Activated CD8-positive, alpha-beta T cell treated with anti-CD3 and anti-CD28 coated beads, Interleukin-2, amount 10 ng/mL, durations not matched to agents 7 days and 5 days (primary cell): ENCODE measurements around the gene SIRPA. TPM values are rescaled to one million over a fixed set of nuclear protein-coding genes. Genes with fewer than 3 reads are reported as not detected.
A peak's percentile ranks its signal among the peaks of the same experiment; 100 is the strongest.

ENCODE experiments used
- ATAC-seq: fragments of 150-1000 bp; cut with Tn5 transposase; one replicate; pipeline ENCODE4 v1.10.0; 2021; ENCODE audit warnings: moderate library complexity
- CTCF ChIA-PET: fragments of 350-600 bp; sonication (Branson Sonifier 250); formaldehyde crosslinking; loops from one replicate; lab custom pipeline; 2021; ENCODE audit warnings: antibody characterized with exemption; lab: Charles Lee
- POLR2A ChIA-PET: fragments of 350-600 bp; sonication (Branson Sonifier 250); formaldehyde crosslinking; loops from one replicate; lab custom pipeline; 2021; ENCODE audit warnings: antibody characterized with exemption; lab: Charles Lee
- DNase-seq: peaks from one replicate; pipeline ENCODE4 v3.0.0-alpha.2; 2020
- H3K27ac Mint-ChIP-seq: one replicate; pipeline ENCODE4 v1.8.0; 2021; ENCODE audit warnings: mild to moderate bottlenecking, mixed read lengths
- H3K27me3 Mint-ChIP-seq: one replicate; pipeline ENCODE4 v1.8.0; 2021; ENCODE audit warnings: low read depth, mixed read lengths
- H3K36me3 Mint-ChIP-seq: one replicate; pipeline ENCODE4 v1.8.0; 2021; ENCODE audit warnings: low read depth, mixed read lengths
- H3K4me1 Mint-ChIP-seq: one replicate; pipeline ENCODE4 v1.8.0; 2021; ENCODE audit warnings: low read depth, mixed read lengths
- H3K4me3 Mint-ChIP-seq: one replicate; pipeline ENCODE4 v1.8.0; 2021; ENCODE audit warnings: mild to moderate bottlenecking, mixed read lengths
- H3K9me3 Mint-ChIP-seq: one replicate; pipeline ENCODE4 v1.8.0; 2022; ENCODE audit warnings: mixed read lengths; ENCODE audit not compliant: insufficient read depth
- total RNA-seq, 2 experiments: library from RNA; stranded (reverse); gene quantifications; one replicate each; pipeline ENCODE4 v1.2.3, GENCODE V29; 2021

SIRPA gene
- total RNA-seq, 2 experiments from 2014 or later = not detected

- Mint-ChIP-seq H3K27me3 (peaks cover 17% of the 10 kb centered on the region), H3K9me3 (no peaks in the 10 kb centered on the region), H3K36me3 (no peaks in the 10 kb centered on the region), H3K27ac (no peak overlapping the region), H3K4me1 (no peaks in the 10 kb centered on the region), H3K4me3 (no peak overlapping the region)
- DNase-seq = no peak
- ATAC-seq = no peak
- CTCF ChIA-PET = interaction anchor here (1.3 kb wide), 1 partner anchor 94 kb away, joined by 3 read pairs; no protein-coding TSS in a partner anchor
- POLR2A ChIA-PET = interaction anchor here (0.7 kb wide), 1 partner anchor 19 kb away, joined by 3 read pairs; no protein-coding TSS in a partner anchor
These were observed 24.2 kb upstream of the SIRPA start for GRCh38 chr20:1870792-1871550.

- Mint-ChIP-seq H3K27ac (no peak overlapping the region), H3K9me3 (no peaks in the 10 kb centered on the region), H3K27me3 (peaks cover 12% of the 10 kb centered on the region), H3K4me1 (no peaks in the 10 kb centered on the region), H3K4me3 (no peak overlapping the region), H3K36me3 (no peaks in the 10 kb centered on the region)
- ChIA-PET POLR2A (interaction anchor here (0.6 kb wide), 1 partner anchor 66 kb away, joined by 3 read pairs; no protein-coding TSS in a partner anchor), CTCF (interaction anchor here (1.3 kb wide), 1 partner anchor 95 kb away, joined by 3 read pairs; no protein-coding TSS in a partner anchor)
- no peak for ATAC-seq
- no peak for DNase-seq
These were observed 23.3 kb upstream of the SIRPA start for GRCh38 chr20:1871807-1872458.

DNA sequence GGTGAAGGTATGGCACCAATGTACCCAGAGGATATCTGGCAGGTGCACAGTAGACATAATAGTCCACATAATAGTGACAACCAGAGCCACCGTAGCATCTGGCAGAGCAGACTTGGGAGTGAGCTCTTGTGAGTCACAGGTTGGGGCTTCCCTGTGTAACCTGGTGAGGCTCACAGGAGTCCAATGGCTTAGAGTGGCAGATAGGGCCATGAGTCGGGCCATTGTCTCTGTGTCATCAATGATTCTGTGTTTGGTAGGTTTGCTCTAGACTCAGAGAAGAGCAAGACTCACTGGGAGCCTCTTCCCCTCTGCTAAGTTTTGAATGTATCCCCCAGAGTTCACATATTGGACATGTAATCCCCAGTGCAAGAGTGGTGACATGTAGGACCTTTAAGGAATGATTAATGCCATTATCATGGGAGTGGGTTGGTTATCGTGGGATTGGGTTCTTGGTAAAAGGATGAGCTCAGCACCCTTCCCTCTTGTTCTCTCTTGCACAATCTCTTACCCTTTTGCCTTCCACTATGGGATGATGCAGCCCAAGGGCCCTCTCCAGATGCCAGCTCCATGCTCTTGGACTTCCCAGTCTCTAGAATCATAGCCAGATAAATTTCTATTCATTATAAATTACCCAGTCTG, 22.6 kb upstream of the SIRPA start:
- ChIA-PET CTCF (no interaction called here), POLR2A (interaction anchor here (0.6 kb wide), 1 partner anchor 66 kb away, joined by 3 read pairs; no protein-coding TSS in a partner anchor)
- no peak for DNase-seq
- Mint-ChIP-seq H3K4me1 (no peaks in the 10 kb centered on the region), H3K36me3 (no peaks in the 10 kb centered on the region), H3K4me3 (no peak overlapping the region), H3K9me3 (no peaks in the 10 kb centered on the region), H3K27ac (no peak overlapping the region), H3K27me3 (peaks cover 8% of the 10 kb centered on the region)
- ATAC-seq = no peak

DNA sequence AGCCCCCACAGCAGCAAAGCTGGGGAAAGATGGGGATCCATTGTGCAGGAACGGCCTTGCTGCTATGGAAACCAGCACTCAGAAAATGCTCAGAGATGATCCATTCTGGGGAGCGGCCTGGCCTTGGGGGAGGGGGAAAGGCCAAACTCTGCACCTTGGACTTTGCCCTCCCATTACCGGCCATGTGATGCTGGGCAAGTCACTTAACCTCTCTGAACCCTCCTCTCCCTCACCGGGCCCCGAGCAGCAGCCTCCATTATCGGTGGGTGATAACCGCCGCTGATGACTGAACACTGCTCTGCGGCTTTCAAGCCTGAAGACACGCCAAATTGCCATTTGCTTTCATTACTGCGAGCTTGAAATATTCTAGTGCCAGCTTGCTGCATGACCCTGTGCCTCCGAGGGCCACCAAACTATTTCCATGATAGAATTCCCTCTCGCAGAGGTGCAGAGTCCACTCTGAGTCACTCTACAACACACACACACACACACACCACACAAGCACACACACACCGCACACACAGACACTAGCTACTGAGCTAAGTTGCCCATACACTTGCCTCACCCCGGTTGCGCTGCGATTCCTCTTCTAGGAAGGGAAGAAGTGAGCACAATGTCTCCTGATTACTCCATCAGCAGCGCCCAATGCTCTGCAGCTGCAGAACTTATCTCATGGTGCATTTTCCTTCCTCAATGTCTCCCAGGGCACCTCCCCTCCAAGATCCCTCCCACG, 20.6 kb upstream of the SIRPA start:
- no peak for DNase-seq
- POLR2A ChIA-PET = no interaction called here
- Mint-ChIP-seq H3K9me3 (no peaks in the 10 kb centered on the region), H3K4me3 (no peak overlapping the region), H3K4me1 (no peaks in the 10 kb centered on the region), H3K27me3 (peaks cover 7% of the 10 kb centered on the region), H3K36me3 (no peaks in the 10 kb centered on the region), H3K27ac (no peak overlapping the region)
- no peak for ATAC-seq
- CTCF ChIA-PET = no interaction called here

DNA sequence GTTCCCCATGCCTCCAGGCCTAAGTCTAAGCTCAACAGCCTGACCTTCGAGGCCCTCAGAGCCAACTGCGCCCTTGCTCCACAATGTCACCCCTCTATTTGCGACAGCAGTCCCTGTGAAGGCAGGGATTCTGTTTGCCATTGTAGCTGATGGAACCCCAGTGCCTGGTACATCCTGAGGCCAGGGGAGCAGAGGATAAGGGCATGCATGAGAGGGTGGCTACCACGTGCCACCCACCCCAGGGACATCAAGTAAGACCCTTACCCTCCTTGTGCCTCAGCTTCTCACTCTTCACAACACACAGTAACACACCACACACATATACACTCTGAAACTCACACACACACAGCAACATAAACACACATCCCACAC, 20.0 kb upstream of the SIRPA start:
- Mint-ChIP-seq H3K4me1 (no peaks in the 10 kb centered on the region), H3K4me3 (no peak overlapping the region), H3K27ac (no peak overlapping the region), H3K9me3 (no peaks in the 10 kb centered on the region), H3K27me3 (peaks cover 5% of the 10 kb centered on the region), H3K36me3 (no peaks in the 10 kb centered on the region)
- DNase-seq = no peak
- ChIA-PET CTCF (no interaction called here), POLR2A (no interaction called here)
- no peak for ATAC-seq

GRCh38 chr20:1875762-1876161, 19.4 kb upstream of the SIRPA start:
- POLR2A ChIA-PET = no interaction called here
- no peaks in the 10 kb centered on the region for H3K36me3 Mint-ChIP-seq
- CTCF ChIA-PET = no interaction called here
- no peaks in the 10 kb centered on the region for H3K4me1 Mint-ChIP-seq
- peaks cover 3% of the 10 kb centered on the region for H3K27me3 Mint-ChIP-seq
- H3K9me3 Mint-ChIP-seq = no peaks in the 10 kb centered on the region
- no peak overlapping the region for H3K27ac Mint-ChIP-seq
- ATAC-seq = no peak
- H3K4me3 Mint-ChIP-seq = no peak overlapping the region
- no peak for DNase-seq

- Mint-ChIP-seq H3K36me3 (no peaks in the 10 kb centered on the region), H3K27ac (no peak overlapping the region), H3K27me3 (peaks cover 2% of the 10 kb centered on the region), H3K4me1 (no peaks in the 10 kb centered on the region), H3K9me3 (no peaks in the 10 kb centered on the region), H3K4me3 (no peak overlapping the region)
- DNase-seq (no peak), ATAC-seq (no peak)
- POLR2A ChIA-PET = no interaction called here
- CTCF ChIA-PET = no interaction called here
These were observed 18.8 kb upstream of the SIRPA start for GRCh38 chr20:1876217-1876921.

- ChIA-PET CTCF (no interaction called here), POLR2A (no interaction called here)
- Mint-ChIP-seq H3K4me1 (no peaks in the 10 kb centered on the region), H3K27me3 (peaks cover 6% of the 10 kb centered on the region), H3K4me3 (no peak overlapping the region), H3K36me3 (no peaks in the 10 kb centered on the region), H3K27ac (no peak overlapping the region), H3K9me3 (peaks cover under 1% of the 10 kb centered on the region)
- ATAC-seq (peak; percentile 63), DNase-seq (peak; percentile 35)
These were observed 18.1 kb upstream of the SIRPA start for GRCh38 chr20:1876975-1877608.

DNA sequence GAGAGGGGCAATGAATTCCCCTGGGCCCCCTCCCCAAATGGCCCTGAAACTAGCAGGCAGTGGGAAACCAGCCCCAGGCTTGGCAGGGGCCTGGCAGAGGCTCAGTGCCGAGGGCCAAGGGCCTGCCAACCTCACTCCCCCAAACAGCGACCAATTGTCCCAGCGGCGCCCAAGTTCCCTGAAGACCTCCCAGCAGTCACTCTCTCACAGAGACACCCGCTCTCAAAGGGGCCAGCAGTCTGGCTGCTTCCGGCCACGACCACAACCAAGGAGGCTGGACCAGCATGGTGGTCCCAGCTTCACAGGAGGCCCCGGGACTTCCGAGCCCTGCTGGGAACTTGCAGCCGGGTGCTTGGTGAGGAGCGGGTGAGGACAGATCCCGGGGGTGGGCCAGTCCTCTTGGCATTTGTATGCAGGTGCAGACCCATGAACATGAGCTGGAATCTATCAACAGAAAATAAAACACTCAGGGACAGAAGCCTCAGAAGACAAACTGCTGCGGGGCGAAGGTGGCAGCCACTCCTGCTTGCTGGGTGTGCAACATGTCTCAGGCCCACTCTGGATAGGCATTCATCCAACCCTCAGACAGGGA, 17.5 kb upstream of the SIRPA start:
- H3K4me3 Mint-ChIP-seq = no peak overlapping the region
- peaks cover 6% of the 10 kb centered on the region for H3K27me3 Mint-ChIP-seq
- no peak for DNase-seq
- peaks cover 4% of the 10 kb centered on the region for H3K9me3 Mint-ChIP-seq
- H3K36me3 Mint-ChIP-seq = no peaks in the 10 kb centered on the region
- H3K27ac Mint-ChIP-seq = no peak overlapping the region
- ChIA-PET CTCF (interaction anchor here (1.2 kb wide), 1 partner anchor 101 kb away, joined by 3 read pairs; no protein-coding TSS in a partner anchor), POLR2A (no interaction called here)
- H3K4me1 Mint-ChIP-seq = peaks cover 4% of the 10 kb centered on the region
- no peak for ATAC-seq

DNA sequence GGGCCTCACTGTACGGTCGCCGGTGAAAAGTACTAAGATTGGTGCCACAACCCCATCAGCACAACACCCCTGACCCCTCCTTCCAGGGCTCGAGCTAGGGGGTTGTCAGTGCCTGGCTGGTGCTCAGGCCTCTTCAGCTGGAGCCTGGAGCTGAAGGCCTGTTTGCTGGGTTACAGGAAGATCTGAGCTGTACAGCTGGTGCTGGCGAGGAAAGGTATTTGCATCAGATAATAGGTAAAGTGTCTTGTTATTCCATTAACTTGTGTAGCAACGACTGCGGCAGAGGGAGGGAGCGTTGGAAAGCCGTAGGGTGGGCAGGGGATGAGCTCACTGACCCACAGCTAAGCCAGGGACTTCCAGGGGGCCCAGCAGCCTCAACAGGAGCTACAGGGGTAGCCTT, 15.8 kb upstream of the SIRPA start:
- ATAC-seq (no peak), DNase-seq (no peak)
- peaks cover 4% of the 10 kb centered on the region for H3K9me3 Mint-ChIP-seq
- no peak overlapping the region for H3K4me3 Mint-ChIP-seq
- no peaks in the 10 kb centered on the region for H3K36me3 Mint-ChIP-seq
- CTCF ChIA-PET = interaction anchor here (1.5 kb wide), 1 partner anchor 77 kb away, joined by 5 read pairs; no protein-coding TSS in a partner anchor
- peaks cover 11% of the 10 kb centered on the region for H3K27me3 Mint-ChIP-seq
- POLR2A ChIA-PET = no interaction called here
- H3K4me1 Mint-ChIP-seq = peaks cover 15% of the 10 kb centered on the region
- H3K27ac Mint-ChIP-seq = peak overlapping the region; percentile 30
